GM23338 (cell line): ENCODE data around the gene SNU13. TPM values are rescaled to one million over a fixed set of nuclear protein-coding genes. Genes with fewer than 3 reads are reported as not detected.
A peak's percentile ranks its signal among the peaks of the same experiment; 100 is the strongest.
"Not testable (repeated sequence)": the region's sequence is repeated elsewhere in the genome, so short reads cannot be mapped to it uniquely, and the experiment has no call there.

ENCODE experiments used
- ATAC-seq: fragments of 200-7000 bp; cut with Tn5 transposase; 3 replicates; pipeline ENCODE4 v1.9.1; 2020
- DNase-seq: peaks from one replicate; pipeline ENCODE4 v3.0.0-alpha.2; 2015; ENCODE audit warnings: low spot score
- H2AFZ ChIP-seq: fragments of 200-600 bp; sonication (generic); 2 replicates; pipeline ENCODE4 v1.8.0; 2016; ENCODE audit warnings: antibody characterized with exemption, mild to moderate bottlenecking, moderate library complexity
- H3F3A ChIP-seq: fragments of 200-600 bp; sonication (generic); replicated peaks from 2 replicates; pipeline ENCODE4 v1.8.0; 2017; ENCODE audit warnings: antibody characterized with exemption, mixed run types, low read depth
- H3K27ac ChIP-seq: fragments of 200-600 bp; sonication (generic); 2 replicates; pipeline ENCODE4 v1.6.1; 2016; ENCODE audit warnings: low read depth
- H3K27me3 ChIP-seq: fragments of 200-600 bp; sonication (generic); 2 replicates; pipeline ENCODE4 v1.8.0; 2016; ENCODE audit warnings: mild to moderate bottlenecking, mixed run types, moderate library complexity; ENCODE audit not compliant: insufficient read depth
- H3K36me3 ChIP-seq: fragments of 200-600 bp; sonication (generic); 2 replicates; pipeline ENCODE4 v1.8.0; 2016; ENCODE audit warnings: mild to moderate bottlenecking; ENCODE audit not compliant: insufficient read depth
- H3K4me1 ChIP-seq: fragments of 200-600 bp; sonication (generic); 2 replicates; pipeline ENCODE4 v1.8.0; 2016; ENCODE audit warnings: mild to moderate bottlenecking, moderate library complexity; ENCODE audit not compliant: insufficient read depth
- H3K4me2 ChIP-seq: fragments of 200-600 bp; sonication (generic); 2 replicates; pipeline ENCODE4 v1.7.1; 2017; ENCODE audit warnings: mixed run types
- H3K4me3 ChIP-seq: fragments of 200-600 bp; sonication (generic); 2 replicates; pipeline ENCODE4 v1.6.1; 2016; ENCODE audit warnings: mixed run types
- H3K79me2 ChIP-seq: fragments of 200-600 bp; sonication (generic); replicated peaks from 2 replicates; pipeline ENCODE4 v1.8.0; 2017; ENCODE audit warnings: mild to moderate bottlenecking; ENCODE audit not compliant: insufficient read depth
- H3K9me2 ChIP-seq: fragments of 200-600 bp; sonication (generic); 2 replicates; pipeline ENCODE4 v1.8.0; 2017; ENCODE audit not compliant: insufficient read depth
- H4K20me1 ChIP-seq: fragments of 200-600 bp; sonication (generic); replicated peaks from 2 replicates; pipeline ENCODE4 v1.8.0; 2017; ENCODE audit warnings: mild to moderate bottlenecking; ENCODE audit not compliant: insufficient read depth
- H3K27ac Mint-ChIP-seq: 2 replicates; pipeline ENCODE4 v1.8.0; 2020; ENCODE audit warnings: inconsistent platforms, mild to moderate bottlenecking, moderate library complexity, mixed read lengths
- H3K27me3 Mint-ChIP-seq: 3 replicates; pipeline ENCODE4 v1.8.0; 2022; ENCODE audit warnings: low read depth, mild to moderate bottlenecking, moderate library complexity, mixed read lengths, inconsistent platforms; ENCODE audit not compliant: insufficient read depth, poor library complexity
- H3K36me3 Mint-ChIP-seq: 3 replicates; pipeline ENCODE4 v1.8.0; 2021; ENCODE audit warnings: low read depth, mild to moderate bottlenecking, inconsistent platforms, moderate library complexity, mixed read lengths
- H3K4me1 Mint-ChIP-seq: 3 replicates; pipeline ENCODE4 v1.8.0; 2020; ENCODE audit warnings: mild to moderate bottlenecking, inconsistent platforms, mixed read lengths
- H3K4me3 Mint-ChIP-seq: 3 replicates; pipeline ENCODE4 v1.8.0; 2021; ENCODE audit warnings: moderate library complexity, mild to moderate bottlenecking, inconsistent platforms, mixed read lengths
- H3K9me3 Mint-ChIP-seq: 3 replicates; pipeline ENCODE4 v1.8.0; 2020; ENCODE audit warnings: moderate library complexity, mild to moderate bottlenecking, inconsistent platforms, mixed read lengths
- EZH2 ChIP-seq: fragments of 200-600 bp; sonication (generic); IDR thresholded peaks from one replicate; pipeline ENCODE4 v1.8.0; 2017; ENCODE audit warnings: antibody characterized with exemption, mild to moderate bottlenecking, low read depth; ENCODE audit not compliant: unreplicated experiment
- NANOG ChIP-seq: IDR thresholded peaks from 2 replicates; pipeline ENCODE4 v1.6.1; 2016; ENCODE audit warnings: antibody characterized with exemption, borderline replicate concordance
- ZNF114 ChIP-seq: fragments of 250-450 bp; sonication (Bioruptor Pico); IDR thresholded peaks from 2 replicates; pipeline ENCODE4 v1.5.0; 2020; ENCODE audit warnings: mild to moderate bottlenecking, moderate library complexity
- ZNF331 ChIP-seq: fragments of 250-450 bp; sonication (Bioruptor Pico); IDR thresholded peaks from 2 replicates; pipeline ENCODE4 v1.5.0; 2020; ENCODE audit warnings: low read depth, mild to moderate bottlenecking, moderate library complexity
- polyA plus RNA-seq: library from polyadenylated mRNA; unstranded; fragments of >200 nt; fragmentation: Nextera tagmentation; extraction: Ambion mirVana; gene quantifications from 2 replicates; pipeline ENCODE4 v1.2.1, GENCODE V29; 2016
- total RNA-seq: library from RNA; depleted of rRNA; stranded (reverse); fragments of >200 nt; shearing (Covaris generic); gene quantifications from 2 replicates; pipeline ENCODE4 v1.2.3, GENCODE V29; 2014
- TF ChIP-seq, protein P1 (sequence below): fragments of 250-450 bp; sonication (Bioruptor Pico); IDR thresholded peaks from 2 replicates; pipeline ENCODE4 v1.5.0; 2020; ENCODE audit warnings: mild to moderate bottlenecking, moderate library complexity
- TF ChIP-seq, protein P2 (sequence below), 2 experiments: fragments of 200-600 bp in 1 of 2; sonication (generic) in 1 of 2; conservative IDR thresholded peaks; 2 replicates each; pipeline versions ENCODE4 v1.5.1 to v1.6.1; 2016 to 2017; ENCODE audit warnings: antibody characterized with exemption in 2 of 2, low read depth in 2 of 2, mild to moderate bottlenecking in 2 of 2, moderate library complexity in 1 of 2

The SNU13 gene
- total and polyA plus RNA-seq, 2 experiments from 2014 or later, result 163 to 464 TPM

DNA sequence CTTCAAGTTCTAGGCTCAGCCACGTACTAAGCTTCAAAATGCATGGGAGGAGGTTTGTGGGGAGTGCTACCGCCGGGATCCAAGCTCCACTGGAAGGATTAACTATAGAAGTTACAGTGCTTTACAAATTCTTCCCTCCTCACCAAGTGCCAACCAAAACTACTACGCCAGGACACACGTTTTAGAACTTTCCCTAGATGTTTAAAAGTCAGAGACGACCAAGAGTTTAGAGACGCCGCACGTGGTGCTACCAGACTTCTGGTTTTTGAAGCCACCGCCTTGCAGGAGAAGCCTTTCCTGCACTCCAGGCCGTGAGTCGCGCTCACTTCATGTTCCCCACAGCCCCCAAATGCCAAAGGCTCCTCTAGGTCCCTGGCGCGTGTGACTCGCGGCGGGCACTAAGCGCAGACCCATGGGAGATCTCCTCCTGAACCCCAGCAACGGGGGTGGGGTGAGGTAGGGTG, 734 bp downstream of the SNU13 start:
- Mint-ChIP-seq H3K36me3 (peaks cover 4% of the 10 kb centered on the region; the same call in 2 of the 3 replicates), H3K4me1 (peaks cover 6% of the 10 kb centered on the region; the same call in 1 of the 3 replicates), H3K27me3 (peaks cover 7% of the 10 kb centered on the region), H3K27ac (peak overlapping the region; percentile 80; the same call in 1 of the 2 replicates), H3K9me3 (peaks cover 3% of the 10 kb centered on the region; the same call in 1 of the 3 replicates), H3K4me3 (peak overlapping the region; percentile 93)
- Histone ChIP-seq H3K4me2 (peak overlapping the region; percentile 90), H3F3A (peaks cover 8% of the 10 kb centered on the region; the same call in 1 of the 2 replicates), H3K27ac (0 out of 2 replicates have a peak overlapping the region, but pooled peaks have one; percentile 89), H3K4me1 (peaks cover 5% of the 10 kb centered on the region; the same call in 1 of the 2 replicates), H3K4me3 (peak overlapping the region; percentile 93), H3K79me2 (peaks cover 56% of the 10 kb centered on the region), H3K36me3 (no peaks in the 10 kb centered on the region), H3K9me2 (no peaks in the 10 kb centered on the region), H3K27me3 (no peaks in the 10 kb centered on the region), H4K20me1 (peaks cover 24% of the 10 kb centered on the region), H2AFZ (peak overlapping the region; percentile 93)
- TF ChIP-seq, protein P1, sequence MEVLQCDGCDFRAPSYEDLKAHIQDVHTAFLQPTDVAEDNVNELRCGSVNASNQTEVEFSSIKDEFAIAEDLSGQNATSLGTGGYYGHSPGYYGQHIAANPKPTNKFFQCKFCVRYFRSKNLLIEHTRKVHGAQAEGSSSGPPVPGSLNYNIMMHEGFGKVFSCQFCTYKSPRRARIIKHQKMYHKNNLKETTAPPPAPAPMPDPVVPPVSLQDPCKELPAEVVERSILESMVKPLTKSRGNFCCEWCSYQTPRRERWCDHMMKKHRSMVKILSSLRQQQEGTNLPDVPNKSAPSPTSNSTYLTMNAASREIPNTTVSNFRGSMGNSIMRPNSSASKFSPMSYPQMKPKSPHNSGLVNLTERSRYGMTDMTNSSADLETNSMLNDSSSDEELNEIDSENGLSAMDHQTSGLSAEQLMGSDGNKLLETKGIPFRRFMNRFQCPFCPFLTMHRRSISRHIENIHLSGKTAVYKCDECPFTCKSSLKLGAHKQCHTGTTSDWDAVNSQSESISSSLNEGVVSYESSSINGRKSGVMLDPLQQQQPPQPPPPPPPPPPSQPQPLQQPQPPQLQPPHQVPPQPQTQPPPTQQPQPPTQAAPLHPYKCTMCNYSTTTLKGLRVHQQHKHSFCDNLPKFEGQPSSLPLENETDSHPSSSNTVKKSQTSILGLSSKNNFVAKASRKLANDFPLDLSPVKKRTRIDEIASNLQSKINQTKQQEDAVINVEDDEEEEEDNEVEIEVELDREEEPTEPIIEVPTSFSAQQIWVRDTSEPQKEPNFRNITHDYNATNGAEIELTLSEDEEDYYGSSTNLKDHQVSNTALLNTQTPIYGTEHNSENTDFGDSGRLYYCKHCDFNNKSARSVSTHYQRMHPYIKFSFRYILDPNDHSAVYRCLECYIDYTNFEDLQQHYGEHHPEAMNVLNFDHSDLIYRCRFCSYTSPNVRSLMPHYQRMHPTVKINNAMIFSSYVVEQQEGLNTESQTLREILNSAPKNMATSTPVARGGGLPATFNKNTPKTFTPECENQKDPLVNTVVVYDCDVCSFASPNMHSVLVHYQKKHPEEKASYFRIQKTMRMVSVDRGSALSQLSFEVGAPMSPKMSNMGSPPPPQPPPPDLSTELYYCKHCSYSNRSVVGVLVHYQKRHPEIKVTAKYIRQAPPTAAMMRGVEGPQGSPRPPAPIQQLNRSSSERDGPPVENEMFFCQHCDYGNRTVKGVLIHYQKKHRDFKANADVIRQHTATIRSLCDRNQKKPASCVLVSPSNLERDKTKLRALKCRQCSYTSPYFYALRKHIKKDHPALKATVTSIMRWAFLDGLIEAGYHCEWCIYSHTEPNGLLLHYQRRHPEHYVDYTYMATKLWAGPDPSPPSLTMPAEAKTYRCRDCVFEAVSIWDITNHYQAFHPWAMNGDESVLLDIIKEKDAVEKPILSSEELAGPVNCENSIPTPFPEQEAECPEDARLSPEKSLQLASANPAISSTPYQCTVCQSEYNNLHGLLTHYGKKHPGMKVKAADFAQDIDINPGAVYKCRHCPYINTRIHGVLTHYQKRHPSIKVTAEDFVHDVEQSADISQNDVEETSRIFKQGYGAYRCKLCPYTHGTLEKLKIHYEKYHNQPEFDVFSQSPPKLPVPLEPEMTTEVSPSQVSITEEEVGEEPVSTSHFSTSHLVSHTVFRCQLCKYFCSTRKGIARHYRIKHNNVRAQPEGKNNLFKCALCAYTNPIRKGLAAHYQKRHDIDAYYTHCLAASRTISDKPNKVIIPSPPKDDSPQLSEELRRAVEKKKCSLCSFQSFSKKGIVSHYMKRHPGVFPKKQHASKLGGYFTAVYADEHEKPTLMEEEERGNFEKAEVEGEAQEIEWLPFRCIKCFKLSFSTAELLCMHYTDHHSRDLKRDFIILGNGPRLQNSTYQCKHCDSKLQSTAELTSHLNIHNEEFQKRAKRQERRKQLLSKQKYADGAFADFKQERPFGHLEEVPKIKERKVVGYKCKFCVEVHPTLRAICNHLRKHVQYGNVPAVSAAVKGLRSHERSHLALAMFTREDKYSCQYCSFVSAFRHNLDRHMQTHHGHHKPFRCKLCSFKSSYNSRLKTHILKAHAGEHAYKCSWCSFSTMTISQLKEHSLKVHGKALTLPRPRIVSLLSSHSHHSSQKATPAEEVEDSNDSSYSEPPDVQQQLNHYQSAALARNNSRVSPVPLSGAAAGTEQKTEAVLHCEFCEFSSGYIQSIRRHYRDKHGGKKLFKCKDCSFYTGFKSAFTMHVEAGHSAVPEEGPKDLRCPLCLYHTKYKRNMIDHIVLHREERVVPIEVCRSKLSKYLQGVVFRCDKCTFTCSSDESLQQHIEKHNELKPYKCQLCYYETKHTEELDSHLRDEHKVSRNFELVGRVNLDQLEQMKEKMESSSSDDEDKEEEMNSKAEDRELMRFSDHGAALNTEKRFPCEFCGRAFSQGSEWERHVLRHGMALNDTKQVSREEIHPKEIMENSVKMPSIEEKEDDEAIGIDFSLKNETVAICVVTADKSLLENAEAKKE (CRISPR knock-in tag), result no peak
- TF ChIP-seq, protein P2, sequence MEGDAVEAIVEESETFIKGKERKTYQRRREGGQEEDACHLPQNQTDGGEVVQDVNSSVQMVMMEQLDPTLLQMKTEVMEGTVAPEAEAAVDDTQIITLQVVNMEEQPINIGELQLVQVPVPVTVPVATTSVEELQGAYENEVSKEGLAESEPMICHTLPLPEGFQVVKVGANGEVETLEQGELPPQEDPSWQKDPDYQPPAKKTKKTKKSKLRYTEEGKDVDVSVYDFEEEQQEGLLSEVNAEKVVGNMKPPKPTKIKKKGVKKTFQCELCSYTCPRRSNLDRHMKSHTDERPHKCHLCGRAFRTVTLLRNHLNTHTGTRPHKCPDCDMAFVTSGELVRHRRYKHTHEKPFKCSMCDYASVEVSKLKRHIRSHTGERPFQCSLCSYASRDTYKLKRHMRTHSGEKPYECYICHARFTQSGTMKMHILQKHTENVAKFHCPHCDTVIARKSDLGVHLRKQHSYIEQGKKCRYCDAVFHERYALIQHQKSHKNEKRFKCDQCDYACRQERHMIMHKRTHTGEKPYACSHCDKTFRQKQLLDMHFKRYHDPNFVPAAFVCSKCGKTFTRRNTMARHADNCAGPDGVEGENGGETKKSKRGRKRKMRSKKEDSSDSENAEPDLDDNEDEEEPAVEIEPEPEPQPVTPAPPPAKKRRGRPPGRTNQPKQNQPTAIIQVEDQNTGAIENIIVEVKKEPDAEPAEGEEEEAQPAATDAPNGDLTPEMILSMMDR (conservative IDR thresholded peaks at IDR 0.05; ENCODE audit: low read depth in 2 of 2), result no peak
- TF ChIP-seq ZNF331 (CRISPR knock-in tag), result no peak
- TF ChIP-seq NANOG, result no peak
- no peak for TF ChIP-seq EZH2
- TF ChIP-seq ZNF114 (CRISPR knock-in tag), result no peak
- DNase-seq (peak; percentile 63), ATAC-seq (peak; percentile 59)

DNA sequence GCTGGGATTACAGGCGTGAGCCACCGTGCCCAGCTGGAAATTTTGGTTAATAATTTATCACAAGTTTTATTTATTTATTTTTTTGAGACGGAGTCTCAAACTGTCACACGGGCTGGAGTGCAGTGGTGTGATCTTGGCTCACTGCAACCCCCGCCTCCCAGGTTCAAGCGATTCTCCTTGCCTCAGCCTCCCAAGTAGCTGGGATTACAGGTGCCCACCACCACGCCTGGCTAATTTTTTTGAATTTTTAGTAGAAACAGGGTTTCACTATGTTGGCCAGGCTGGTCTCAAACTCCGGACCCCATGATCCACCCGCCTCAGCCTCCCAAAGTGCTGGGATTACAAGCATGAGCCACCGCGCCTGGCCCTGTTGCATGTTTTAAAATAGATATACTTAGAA, 1.8 kb downstream of the SNU13 start:
- not testable (repeated sequence) for H3K27me3 ChIP-seq, DNase-seq, H3K9me2 ChIP-seq, H3F3A ChIP-seq, H3K9me3 Mint-ChIP-seq, H3K4me1 ChIP-seq, H3K36me3 ChIP-seq, H3K27ac Mint-ChIP-seq, H2AFZ ChIP-seq, H3K4me1 Mint-ChIP-seq, H3K27ac ChIP-seq, H3K27me3 Mint-ChIP-seq, H3K36me3 Mint-ChIP-seq, ATAC-seq
- Histone ChIP-seq H3K4me2 (peak overlapping the region; percentile 90), H4K20me1 (peaks cover 24% of the 10 kb centered on the region), H3K4me3 (peak overlapping the region; percentile 93), H3K79me2 (peaks cover 66% of the 10 kb centered on the region)
- peak overlapping the region; percentile 93 for H3K4me3 Mint-ChIP-seq
